HG02678 (cell line): ENCODE results near the gene ABCA7.

Experiments
- ATAC-seq: cut with Tn5 transposase; IDR thresholded peaks from one replicate; pipeline ENCODE4 v1.9.1; 2021; ENCODE audit warnings: mild to moderate bottlenecking, moderate library complexity; ENCODE audit not compliant: unreplicated experiment

Gene ABCA7

GRCh38 chr19:1032264-1032867 is 7.5 kb upstream of the ABCA7 start:
- ATAC-seq = no peak

GRCh38 chr19:1035998-1036621 is 3.8 kb upstream of the ABCA7 start:
- ATAC-seq = no peak

- no peak for ATAC-seq
These were observed 2.3 kb upstream of the ABCA7 start for GRCh38 chr19:1037621-1038064.

GRCh38 chr19:1038978-1039645 is 795 bp upstream of the ABCA7 start:
- no peak for ATAC-seq

- peak; percentile 36 for ATAC-seq
These were observed 767 bp downstream of the ABCA7 start for GRCh38 chr19:1040476-1041271.

GRCh38 chr19:1041272-1041834 is 1.4 kb downstream of the ABCA7 start:
- ATAC-seq = no peak

- ATAC-seq = no peak
These were observed 2.2 kb downstream of the ABCA7 start for GRCh38 chr19:1041835-1042685.

- no peak for ATAC-seq
These were observed 3.0 kb downstream of the ABCA7 start for GRCh38 chr19:1042689-1043511.

- ATAC-seq = no peak
These were observed 5.3 kb downstream of the ABCA7 start for GRCh38 chr19:1045247-1045603.

- ATAC-seq = no peak
These were observed 6.3 kb downstream of the ABCA7 start for GRCh38 chr19:1046117-1046626.

- ATAC-seq = no peak
These were observed 7.2 kb downstream of the ABCA7 start for GRCh38 chr19:1046836-1047695.

GRCh38 chr19:1047696-1048147 is 7.8 kb downstream of the ABCA7 start:
- ATAC-seq = no peak

GRCh38 chr19:1049106-1049505 is 9.2 kb downstream of the ABCA7 start:
- ATAC-seq = no peak

- ATAC-seq = no peak
These were observed 9.9 kb downstream of the ABCA7 start for GRCh38 chr19:1049800-1050199.

GRCh38 chr19:1050989-1051788 is 11.3 kb downstream of the ABCA7 start:
- ATAC-seq = no peak

- ATAC-seq = no peak
These were observed 11.9 kb downstream of the ABCA7 start for GRCh38 chr19:1051791-1052190.

GRCh38 chr19:1052349-1052975 is 12.6 kb downstream of the ABCA7 start:
- no peak for ATAC-seq
